GM21381 (cell line): ENCODE data around the gene SERTAD1.
"Not testable (repeated sequence)": the region's sequence is repeated elsewhere in the genome, so short reads cannot be mapped to it uniquely, and the experiment has no call there.

Experiments
- ATAC-seq: cut with Tn5 transposase; IDR thresholded peaks from one replicate; pipeline ENCODE4 v1.9.1; 2021; ENCODE audit warnings: mild to moderate bottlenecking, moderate library complexity; ENCODE audit not compliant: unreplicated experiment

SERTAD1 gene, protein sequence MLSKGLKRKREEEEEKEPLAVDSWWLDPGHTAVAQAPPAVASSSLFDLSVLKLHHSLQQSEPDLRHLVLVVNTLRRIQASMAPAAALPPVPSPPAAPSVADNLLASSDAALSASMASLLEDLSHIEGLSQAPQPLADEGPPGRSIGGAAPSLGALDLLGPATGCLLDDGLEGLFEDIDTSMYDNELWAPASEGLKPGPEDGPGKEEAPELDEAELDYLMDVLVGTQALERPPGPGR

DNA sequence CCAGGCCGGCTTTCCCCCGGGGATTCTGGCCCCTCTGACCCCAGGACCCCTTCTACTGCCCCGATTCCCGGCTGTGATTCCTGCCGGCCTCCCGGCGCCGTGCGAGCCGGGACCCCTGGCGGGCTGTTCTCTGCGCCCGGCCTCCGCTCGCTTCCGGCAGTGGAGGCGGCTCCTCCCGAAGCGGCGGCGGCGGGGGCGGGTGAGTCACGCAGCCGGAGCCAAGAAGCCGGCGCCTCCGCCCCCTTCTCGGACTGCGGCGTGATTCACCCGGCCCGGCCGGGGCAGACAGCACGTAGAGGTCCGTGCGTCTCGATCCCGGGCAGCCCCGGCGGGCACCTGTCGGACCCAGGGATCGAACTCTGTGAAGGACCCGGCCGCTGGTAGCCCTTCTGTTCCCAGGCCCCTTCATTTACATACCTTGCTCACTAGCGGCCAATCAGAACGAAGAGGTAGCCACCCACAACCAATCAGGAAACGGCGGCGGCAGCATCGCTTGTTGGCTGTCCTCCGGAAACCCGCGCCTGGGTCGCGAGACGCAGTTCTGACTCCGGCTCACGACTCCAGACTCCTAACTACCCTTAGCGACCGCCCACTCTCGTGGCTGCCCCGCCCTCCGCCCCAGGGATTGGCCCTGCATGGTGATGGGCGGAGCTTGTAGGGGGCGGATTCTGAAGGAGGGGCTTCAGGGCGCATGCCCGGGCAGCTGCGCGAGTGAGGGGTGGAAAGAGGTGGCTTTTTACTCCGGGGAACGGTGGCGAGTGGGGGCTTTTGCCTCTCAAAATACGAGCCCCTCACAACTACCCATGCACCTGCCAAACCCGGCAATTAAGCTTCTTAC is at the start of gene SERTAD1:
Gene SERTAD1 (minus strand): TSS at position 543 of the 838 bp plus-strand sequence. CDS start 2,446 bp downstream, outside the sequence.
- ATAC-seq: peak; percentile 85

DNA sequence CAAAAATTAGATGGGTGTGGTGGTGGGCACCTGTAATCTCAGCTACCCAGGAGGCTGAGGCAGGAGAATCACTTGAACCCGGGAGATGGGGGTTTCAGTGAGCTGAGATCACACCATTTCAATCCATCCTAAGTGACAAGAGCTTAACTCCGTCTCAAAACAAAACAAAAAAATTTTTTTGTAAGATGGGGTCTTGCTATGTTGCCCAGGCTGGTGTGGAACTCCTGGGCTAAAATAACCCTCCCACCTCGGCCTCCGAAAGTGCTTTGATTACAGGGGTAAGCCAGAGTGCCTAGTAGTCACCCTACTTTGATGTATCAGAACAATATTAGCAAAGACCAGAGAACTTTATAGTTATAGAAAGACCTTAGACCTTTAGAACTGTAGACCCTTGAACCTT is 48.9 kb upstream of the SERTAD1 start:
- no peak for ATAC-seq

DNA sequence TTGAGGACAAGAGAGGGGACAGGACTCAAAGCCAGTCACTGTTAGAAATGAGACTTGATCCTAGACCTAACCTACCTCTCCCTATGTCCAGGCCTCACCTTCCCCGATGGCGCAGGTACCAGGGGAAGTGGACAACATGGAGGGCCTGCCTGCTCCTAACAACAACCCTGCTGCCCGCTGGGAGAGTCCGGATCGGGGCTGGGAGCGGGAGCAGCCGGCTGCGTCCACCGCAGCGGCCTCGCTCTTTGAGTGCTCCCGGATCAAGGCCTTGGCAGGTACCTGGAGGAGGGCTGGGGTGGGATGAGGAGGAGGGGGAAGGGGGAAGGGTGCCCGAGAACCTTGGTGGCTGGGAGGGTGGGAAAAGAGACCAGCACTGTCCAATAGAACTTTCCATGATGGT is 46.7 kb upstream of the SERTAD1 start:
- ATAC-seq: no peak

DNA sequence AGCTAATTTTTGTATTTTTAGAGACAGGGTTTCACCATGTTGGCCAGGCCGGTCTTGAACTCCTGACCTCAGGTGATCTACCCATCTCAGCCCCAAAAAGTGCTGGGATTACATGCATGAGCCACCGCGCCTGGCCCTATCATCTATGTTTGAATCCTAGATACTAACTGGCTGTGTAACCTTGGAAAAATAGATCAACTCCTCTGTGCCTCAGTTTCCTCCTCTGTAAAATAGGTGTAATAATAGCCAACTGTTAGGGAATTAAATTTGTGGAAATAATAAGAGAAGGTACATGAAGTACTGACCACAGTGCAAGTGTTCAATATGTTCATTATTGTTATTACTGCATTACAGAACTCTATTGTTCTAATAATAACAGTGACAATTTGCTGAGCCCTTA is 45.3 kb upstream of the SERTAD1 start:
- no peak for ATAC-seq

DNA sequence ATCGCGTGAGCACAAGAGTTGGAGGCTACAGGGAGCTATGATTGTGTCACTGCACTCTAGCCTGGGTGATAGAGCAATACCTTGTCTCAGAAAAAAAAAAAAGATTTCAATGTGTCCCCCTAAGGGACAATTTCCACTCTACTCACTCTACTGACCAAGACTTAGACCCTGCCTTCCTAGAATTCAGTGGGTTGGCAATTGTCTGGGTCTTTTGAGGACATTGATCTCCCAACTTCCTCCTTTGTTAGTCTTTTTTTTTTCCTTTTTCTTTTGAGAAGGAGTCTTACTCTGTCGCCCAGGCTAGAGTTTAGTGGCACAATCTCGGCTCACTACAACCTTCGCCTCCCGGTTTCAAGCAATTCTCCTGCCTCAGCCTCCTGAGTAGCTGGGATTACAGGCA is 43.2 kb upstream of the SERTAD1 start:
- no peak for ATAC-seq

DNA sequence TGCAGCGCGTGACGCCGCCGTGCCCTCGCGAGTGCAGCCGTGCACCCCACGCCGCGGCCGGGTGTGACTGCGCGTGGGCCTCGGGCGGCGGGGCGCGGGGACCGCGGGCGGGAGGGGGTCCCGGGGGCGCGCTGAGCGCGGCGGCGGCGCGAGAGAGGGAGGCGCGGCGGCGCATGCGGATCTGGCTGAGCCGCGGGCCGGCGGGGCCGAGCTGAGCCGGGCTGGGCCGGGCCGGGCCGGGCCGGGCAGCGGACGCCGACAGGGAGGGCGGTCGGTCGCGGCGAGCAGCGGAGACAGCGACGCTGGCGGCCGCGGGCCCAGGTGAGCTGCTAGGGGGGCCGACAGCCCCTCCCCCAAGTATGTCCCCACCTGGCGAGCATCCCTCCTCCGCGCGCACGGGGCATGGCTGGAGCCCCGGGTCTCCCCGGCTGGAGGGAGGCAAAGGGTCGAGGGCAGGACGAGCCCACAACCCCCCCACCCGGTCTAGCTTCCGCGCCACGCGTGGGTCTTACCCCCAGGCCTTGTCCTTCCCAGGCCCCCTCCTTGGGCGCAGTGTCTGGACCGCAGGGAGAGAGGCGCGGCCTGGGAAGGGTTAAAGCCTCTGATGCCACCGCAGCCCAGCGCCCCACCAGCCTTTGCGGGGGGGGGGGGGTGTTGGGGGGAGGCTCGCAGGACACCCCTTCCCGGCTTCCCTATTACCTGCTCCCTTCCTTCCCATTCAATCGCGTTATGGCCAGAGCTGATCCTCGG is 41.4 kb upstream of the SERTAD1 start, which contains the start of gene SPTBN4:
Gene SPTBN4 (plus strand): TSS at position 17 of the 750 bp plus-strand sequence. CDS start 5,621 bp downstream, outside the sequence.
- ATAC-seq: no peak

DNA sequence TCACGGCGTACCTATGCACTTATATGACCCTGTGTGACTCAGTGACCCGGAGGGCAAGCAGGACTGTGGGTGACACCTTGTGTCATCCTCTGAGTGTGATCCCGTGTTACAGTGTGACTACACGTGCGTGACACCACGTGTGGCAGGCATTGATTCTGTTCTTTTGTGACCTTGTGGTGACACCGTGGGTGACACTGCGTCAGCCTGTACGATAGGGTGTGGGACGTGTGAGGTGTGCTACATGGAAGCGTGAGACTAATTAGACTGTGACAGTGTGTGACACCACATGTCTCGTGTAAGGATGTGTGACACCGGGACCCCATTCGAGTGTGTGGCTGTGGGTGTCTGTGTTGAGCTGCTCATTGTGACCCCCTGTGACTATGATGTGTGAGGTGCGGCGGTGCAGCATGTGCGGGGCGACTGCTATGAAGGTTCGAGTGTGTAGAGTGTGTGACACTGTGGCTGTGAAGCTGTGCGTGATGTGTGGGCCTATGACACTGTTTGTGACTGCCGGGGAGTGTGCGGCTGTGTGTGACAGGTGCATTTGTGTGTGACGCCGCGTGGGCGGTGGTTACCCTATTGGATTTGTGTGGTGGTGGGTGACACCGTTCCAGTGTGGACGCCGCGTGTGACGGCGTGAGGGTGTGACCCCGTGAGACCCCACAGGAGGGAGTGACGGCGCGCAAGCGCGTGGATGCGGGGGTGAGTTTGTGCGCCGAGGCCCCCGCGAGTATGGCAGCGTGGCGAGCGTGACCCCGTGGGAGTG is 40.6 kb upstream of the SERTAD1 start:
- ATAC-seq: peak; percentile 26

DNA sequence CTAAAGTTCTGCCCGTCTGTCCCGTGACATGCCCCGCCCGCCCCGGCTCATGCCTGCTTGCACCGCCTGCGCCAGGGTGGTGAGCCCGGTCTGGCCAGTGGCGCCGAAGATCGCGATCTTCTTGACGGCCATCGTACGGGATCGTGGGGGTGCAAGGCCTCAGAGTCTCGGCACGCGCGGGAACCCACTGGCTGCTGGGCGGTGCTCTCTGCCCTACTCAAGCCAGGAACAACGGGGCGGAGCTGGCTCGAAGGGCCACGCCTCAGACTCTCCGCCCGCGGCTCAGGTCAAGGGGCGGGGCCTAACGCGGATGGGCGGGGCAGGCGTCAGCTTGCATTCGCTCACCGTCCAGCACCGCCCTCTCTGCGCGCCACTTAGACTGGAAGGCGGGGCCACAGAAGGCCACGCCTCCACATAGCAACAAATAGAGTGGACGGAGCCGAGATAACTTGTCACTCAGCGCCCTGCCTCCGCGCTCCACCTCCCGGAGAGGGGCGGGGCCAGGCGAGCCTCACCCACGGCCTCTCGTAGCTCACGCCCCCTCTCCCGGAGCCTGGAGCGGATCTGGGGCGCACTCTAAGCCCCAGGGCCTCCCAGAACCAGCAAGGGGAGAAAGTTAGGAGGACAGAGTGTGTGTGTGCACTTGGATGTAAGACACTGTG is 39.9 kb upstream of the SERTAD1 start, which contains the start of gene BLVRB:
Gene BLVRB (minus strand): TSS at position 189 of the 662 bp plus-strand sequence. CDS start 57 bp downstream, at position 132.
- peak; percentile 85 for ATAC-seq

DNA sequence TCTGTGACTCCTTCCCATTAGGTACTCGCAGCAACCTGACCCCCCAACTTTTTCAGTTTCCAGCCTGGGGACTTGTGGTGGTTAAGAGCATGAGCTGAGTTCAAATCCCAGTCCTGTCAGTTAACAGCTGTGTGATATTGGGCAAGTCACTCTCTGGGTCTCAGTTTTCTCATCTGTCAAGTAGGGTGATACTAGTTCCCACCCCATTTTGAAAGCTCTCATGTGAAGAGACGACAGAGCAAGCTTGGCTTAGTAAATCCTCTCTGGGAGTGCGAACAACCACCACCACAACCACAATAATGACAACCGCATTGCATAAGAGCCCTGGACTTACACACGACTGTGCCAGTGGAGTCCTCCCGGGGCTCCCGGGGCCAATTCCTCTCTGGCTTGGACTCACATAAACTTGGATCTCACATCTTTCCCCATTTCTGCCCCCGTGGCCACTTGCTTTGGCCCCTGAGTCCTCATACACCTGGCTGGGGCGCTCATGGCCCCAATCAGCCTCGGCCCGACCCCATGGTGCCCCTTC is 39.3 kb upstream of the SERTAD1 start:
- no peak for ATAC-seq

DNA sequence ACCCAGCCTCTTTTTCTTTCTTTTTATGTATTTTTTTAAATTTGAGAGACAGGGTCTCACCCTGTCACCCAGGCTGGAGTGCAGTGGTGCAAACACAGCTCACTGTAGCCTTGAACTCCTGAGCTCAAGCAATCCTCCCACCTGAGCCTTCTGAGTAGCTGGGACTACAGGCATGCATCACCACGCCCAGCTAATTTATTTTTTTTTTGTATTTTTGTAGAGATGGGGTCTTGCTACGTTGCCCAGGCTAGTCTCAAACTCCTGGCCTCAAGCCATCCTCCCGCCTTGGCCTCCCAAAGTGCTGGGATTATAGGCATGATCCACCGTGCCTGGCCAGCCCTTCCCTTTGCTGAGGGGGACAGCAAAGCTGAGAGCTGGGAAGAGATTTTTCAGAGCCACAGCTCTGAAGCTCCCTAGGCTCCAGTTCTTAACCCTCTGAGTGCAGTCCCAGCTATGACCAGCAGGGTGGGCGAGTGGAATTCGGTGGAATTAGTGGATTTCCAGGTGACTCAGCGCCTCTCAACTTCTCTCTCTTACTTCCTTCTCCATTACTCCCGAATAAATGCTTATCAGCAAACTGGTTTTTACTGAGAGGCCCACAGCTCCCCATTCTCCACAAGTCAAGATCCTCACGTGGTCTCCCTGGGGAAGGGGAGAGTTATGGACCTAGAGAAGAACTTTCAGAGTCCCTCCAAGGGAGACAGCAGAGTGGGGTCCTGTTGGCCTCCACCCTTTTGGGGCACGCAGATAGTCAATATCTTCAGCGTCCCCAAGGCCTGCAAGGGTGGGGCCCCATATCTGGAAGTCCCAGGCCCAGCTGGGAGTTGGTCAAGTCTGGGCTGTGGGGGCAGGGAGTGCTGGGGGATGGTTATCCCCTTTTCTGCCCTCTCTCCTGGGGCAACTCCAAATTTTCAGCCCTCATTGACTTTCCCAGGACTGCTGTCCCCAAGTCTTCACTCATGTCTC is 38.5 kb upstream of the SERTAD1 start:
- no peak for ATAC-seq

DNA sequence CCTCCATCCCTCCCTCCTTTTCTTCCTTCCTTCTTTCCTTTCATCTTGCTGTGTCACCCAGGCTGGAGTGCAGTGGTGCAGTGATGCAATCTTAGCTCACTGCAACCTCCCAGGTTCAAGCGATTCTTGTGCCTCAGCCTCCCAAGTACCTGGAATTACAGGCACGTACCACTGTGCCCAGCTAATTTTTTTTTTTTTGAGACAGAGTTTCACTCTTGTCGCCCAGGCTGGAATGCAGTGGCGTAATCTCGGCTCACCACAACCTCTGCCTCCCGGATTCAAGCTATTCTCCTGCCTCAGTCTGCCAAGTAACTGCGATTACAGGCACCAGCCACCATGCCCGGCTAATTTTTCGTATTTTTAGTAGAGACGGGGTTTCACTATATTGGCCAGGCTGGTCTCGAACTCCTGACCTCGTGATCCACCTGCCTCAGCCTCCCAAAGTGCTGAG is 37.8 kb upstream of the SERTAD1 start:
- ATAC-seq: not testable (repeated sequence)

DNA sequence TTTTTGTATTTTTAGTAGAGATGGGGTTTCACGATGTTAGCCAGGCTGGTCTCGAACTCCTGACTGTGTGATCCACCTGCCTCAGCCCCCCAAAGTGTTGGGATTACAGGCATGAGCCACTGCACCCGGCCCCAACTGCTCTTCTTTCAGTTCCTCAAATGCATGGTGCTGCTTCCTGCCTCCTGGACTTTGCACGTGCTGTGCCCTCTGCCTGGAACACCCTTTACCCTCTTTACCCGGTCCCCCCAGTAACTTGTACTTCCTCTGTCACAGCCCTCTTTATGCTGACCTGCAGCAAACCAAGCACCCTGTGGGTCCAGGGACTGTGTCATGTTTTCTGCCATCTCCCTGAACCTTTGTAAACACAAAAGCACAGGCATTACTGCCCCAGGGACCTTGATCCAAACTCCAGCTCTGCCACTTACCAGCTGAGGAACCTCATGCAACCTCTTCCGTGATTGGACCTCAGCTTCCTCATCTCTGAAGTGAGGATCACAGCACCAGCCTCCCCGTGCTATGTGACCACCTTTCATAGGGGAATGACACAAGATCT is 36.0 kb upstream of the SERTAD1 start:
- no peak for ATAC-seq

DNA sequence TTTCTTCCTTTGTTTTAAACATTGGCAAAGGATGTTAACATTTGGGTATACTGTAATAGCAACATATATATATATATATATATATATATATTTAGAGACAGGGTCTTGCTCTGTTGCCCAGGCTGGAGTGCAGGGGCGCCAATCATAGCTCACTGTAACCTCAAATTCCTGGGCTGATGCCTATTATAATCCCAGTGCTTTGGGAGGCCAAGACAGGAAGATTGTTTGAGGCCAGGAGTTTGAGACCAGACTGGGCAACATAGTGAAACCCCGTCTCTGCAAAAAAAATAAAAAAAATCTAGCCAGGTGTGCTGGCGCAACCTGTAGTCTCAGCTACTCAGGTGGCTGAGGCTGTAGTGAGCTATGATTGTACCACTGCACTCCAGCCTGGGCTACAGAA is 34.4 kb upstream of the SERTAD1 start:
- ATAC-seq: no peak

DNA sequence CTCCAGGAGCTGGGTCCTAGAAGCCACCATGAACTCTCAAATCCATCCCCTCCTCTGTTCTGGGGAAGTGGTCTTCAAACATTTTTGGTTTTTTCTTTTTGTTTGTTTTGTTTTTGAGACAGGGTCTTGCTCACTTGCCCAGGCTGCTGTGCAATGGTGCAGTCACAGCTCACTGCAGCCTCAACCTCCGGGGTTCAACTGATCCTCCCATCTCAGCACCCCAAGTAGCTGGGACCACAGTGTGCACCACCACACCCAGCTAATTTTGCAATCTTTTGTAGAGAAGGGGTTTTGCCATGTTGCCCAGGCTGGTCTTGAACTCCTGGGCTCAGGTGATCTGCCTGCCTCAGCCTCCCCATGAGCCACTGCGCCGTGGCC is 32.8 kb upstream of the SERTAD1 start:
- ATAC-seq: no peak

DNA sequence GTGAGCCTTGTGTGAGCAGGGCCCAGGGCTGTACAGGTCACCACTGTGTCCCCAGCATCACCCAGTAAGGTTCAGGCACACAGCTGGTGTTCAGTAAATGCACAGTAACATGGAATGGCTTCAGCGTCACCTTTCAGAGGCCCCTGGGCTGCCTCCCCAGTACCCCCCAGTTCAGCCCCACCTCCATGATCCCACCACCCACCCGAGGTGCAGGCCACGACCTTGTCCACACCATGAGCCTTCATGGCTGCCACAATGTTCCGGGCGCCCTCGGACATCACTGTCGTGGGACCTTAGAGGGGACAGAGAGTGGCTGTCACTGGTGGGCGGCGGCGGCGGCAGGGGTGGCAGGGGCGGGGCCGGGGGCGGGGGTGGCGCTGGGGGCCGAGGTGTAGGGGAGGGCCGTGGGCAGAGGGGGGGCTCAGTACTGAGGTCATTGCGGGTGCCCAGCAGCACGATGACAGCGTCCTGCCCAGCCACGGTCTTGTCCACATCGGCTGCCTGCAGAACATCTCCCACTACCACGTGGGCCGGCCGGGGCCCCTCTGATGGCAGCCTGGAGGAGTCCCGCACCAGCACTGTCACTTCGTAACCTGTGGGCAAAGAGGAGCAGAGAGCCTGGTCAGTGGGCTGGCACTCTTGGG is 32.3 kb upstream of the SERTAD1 start:
- ATAC-seq: no peak

DNA sequence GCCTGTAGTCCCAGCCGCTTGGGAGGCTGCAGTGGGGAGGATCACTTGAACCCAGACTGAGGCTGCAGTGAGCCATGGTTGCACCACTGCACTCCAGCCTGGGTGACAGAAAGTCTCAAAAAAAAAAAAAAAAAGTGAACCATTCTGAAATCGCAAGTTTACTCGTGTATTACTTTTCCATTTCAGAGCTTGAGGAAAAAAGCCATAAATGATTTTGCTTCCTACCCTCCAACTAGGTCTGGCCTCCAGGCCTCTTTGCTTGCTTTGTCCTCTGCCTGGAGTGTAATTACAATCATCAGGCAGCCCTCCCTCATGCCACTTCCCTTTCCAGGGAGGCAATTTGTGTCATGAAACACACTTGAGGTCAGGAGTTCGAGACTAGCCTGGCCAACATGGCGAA is 31.3 kb upstream of the SERTAD1 start:
- ATAC-seq: no peak

DNA sequence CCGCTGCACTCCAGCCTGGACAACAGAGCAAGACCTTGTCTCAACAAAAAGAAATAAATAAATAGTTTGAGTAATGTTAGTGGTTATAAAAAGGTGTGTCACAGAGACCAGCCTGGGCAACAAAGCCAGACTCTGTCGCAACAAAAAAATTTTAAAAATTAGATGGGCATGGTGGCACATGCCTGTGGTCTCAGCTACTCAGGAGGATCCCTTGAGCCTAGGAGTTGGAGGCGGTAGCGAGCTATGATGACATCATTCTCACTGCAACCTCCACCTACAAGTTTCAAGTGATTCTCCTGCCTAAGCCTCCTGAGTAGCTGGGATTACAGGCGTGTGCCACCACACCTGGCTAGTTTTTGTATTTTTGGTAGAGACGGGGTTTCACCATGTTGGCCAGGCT is 28.2 kb upstream of the SERTAD1 start:
- ATAC-seq: not testable (repeated sequence)
